COLO668 (cell line): ENCODE results near the gene LRP6.
"Not testable (repeated sequence)": the region's sequence is repeated elsewhere in the genome, so short reads cannot be mapped to it uniquely, and the experiment has no call there.

Source experiments
- DNase-seq: peaks from one replicate; lab custom pipeline; 2025; ENCODE audit not compliant: unreplicated experiment; lab: John Stamatoyannopoulos, UW

The LRP6 gene

DNA sequence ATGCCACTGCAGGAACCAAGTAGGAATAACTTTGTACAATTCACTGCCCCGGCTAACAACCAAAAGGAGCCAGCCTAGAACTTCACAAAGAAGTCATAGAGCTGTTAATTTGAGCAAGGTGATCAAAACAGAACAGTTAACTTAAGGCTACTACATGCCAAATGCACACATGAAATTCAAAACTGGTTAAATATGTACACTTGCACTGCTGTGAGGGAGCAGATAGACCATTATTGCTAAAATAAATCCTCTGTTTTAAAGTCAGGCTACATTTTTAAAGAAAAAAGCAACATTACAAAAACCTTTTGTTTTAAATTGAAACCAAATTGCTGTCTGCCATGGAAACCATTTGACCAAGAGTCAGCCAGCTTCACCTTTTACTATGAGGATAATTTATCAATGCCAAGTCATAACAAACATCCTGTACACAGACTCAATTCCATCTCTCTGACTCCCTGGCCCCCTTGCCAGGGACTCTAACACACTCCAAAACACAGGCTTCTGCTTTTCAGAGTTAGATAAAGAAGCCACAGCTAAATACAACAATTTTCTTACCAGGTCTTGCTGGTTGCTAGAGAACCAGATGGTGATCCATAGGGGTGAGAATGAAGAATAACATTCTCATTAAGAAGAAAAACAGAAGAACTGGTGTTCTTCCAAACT lies 84.0 kb downstream of the LRP6 start:
- peak; percentile 6 for DNase-seq

DNA sequence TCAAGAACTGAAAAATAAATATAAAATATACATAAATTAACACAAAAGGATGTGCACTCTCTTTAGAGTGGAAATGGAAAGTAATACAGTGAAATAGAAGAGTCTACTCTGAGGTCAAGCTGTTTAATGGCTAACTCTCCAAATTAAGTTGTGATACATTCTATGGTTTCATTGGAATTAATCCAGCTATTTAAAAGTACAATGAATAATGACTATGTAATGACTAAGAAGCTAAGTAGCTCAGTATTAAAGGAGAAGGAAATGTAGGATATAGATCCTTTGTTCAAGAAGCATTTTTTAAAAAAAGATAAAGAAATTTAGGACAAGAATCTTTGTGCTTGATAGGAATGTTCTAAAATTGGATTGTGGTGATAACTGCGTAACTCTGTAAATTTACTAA lies 85.3 kb downstream of the LRP6 start:
- no peak for DNase-seq

DNA sequence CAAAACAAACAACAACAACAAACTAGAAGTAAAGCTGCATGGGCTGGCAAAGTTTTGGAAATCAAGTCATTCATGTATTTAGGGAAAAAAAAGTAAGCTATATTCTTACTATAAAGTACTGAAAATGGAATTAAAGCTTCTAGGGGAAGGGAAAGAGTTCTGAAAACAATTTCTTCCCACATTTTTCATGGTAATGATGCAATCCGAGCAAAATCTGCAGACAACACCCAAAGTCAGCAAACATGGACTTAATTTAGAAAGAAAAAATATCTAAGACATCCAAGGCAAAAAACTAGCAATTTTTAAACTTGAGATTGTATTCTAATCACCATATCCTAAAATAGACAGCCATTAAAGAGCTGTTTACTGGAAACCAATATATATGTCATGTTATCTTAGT lies 86.3 kb downstream of the LRP6 start:
- no peak for DNase-seq

DNA sequence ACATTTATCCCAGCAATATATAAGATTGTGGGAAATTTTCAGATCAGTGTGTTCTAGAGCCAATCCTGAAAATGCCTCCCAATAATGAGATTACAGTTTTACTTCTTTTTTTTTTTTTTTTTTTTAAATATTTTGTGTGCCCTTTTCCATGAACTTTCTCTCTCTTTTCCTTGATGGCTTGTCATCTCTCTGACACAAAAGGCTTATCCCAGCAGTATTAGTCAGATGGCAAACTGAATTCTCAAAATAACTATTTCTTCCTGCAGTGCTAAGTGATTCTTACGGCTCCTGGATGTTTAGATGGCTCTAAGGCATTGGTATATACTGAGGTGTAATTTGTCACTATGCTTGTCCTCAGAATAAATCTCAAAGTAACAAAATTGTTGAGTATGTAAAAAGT lies 86.7 kb downstream of the LRP6 start:
- DNase-seq: no peak

DNA sequence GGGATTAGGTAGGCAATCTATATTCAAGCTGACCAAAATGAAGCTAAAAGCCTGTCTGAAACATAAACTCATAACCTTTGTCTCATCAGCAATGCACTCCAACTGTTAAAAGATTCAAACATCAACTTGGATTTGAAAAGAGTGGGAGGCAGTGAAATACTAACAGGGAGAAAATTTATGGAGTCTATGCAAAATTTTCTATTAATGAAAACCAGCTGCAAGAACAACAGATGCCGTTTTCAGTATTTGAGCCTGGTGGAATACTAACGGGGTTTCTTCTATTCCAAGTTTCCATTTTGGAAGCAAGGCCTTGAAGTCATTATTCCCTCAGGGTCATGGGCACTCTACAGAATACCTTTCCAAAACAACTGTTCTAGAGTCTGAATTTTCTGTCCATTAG lies 88.3 kb downstream of the LRP6 start:
- DNase-seq: no peak

DNA sequence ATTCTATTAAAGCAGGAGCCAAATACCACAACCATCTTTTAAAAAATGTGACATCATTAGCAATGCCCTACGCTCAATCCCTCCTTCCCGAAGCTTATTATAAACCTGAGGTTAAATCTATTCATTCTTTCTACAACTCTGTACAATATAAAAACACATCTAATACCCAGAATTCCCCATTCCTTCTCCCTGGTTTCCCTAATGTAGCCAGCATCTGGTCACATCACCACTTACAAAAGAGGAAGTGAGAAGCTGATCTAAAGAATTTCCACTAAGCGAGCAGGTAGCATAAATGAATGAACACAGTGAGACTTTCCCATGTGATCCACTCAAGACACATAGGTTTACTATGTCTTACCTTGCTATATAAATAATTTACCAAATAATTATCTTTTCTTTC lies 90.4 kb downstream of the LRP6 start:
- no peak for DNase-seq

DNA sequence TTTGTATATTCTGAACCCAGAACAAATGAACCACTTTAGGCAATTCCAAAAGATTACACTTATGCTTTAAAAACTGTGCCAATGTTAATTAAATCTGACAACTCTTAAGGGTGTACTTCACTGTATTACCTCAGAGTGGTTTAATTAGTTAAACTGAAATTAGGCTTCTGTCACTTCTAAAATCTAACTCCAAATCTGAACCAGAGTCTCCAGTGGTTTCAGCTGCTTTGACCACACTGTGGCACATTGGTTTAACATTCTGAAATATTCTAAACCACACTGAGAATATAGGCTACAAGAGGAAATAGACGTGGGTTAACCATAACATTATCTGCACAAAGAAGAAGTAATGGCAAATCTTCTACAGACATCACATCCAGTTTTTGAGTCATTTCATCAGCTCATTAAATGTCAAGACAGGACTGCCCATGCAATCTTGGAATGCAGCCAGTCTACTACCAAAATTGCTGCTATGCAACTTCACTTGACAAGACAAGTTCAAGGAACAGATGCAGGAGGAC lies 94.8 kb downstream of the LRP6 start:
- DNase-seq: no peak

DNA sequence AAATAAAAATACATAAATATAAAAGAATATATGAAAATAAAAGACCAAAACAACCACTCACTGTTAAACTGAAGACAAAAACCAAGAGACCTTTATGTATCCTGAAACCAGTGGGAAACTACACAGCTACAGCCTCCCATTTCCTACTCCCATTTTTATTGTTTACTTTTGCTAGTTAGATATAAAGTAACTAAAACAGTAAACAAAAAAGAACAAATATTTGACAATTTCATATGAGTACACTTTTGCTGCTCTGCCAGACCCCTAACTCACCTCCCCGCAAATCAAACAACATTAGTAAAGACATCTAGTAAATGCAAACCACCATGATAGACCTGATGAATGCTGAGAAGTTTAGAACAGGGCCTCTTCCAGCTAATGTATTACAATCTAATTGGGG lies 99.0 kb downstream of the LRP6 start:
- DNase-seq: no peak

DNA sequence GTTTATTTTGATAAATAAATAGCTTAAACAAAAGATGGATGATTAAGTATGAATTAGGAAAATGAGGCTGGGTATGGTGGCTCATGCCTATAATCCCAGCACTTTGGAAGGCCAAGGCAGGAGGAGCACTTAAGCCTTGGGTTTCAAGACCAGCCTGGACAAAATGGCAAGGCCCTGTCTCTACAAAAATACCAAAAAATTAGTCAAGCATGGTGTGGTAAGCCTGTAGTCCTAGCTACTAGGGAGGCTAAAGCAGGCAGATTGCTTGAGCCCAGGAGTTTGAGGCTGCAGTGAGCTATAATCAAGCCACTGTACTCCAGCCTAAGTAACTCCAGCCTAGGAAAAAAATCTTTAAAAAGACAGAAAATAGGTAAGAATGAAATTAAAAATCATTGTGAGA lies 100.1 kb downstream of the LRP6 start:
- no peak for DNase-seq

DNA sequence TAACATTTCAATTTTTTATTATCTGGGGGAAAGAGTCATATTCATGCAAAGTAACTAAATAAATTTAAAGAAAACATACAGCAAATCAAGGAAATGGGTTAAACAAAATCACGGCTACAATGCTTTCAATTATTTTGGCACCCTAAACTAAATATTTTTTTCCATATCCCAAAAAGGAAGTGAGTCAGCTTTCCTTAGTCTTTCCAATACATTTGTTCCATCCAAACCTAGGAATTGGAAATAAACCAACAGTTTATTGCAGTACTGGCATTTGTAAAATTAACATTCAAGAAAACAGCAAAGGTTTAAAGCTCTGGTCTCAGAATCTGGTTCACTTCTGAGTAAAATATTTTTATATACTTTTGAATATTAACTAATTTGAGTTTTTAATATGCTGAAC lies 106.9 kb downstream of the LRP6 start:
- no peak for DNase-seq

DNA sequence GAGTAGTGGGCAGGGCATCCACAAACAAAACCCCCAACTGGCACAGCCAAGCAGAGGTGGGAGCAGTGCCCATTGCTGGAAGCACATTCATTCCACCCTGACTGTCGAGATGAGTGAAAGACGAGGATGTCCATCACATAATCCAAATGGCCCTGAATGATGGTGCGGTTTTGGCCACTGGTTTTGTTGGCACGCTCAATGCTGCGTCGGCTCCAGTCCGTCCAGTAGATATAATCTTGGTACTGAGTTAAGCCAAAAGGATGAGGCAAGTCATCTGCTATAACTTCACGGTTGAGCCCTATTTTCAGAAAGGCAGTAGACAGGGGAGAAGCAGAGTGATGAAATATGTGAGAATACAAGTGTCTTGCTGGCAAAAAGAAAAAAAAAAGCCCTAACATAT lies 108.0 kb downstream of the LRP6 start:
- DNase-seq: no peak

DNA sequence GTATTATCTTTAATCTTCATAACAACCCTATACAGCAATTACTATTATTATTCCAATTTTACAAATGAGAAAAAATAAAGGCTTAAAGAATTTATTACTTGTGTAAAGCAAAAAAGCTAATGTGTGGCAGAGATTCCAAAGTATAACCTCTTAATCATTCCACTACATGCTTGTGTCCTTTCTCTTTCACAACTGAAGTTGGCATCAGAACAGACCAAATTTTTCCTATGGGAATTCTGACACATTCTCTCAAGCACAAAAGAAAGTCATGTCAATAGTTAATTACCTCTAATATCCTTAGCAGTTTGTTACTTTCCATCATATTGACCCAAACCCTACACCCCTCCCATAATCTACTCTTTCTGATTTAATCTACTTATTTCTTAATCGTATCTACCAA lies 109.4 kb downstream of the LRP6 start:
- no peak for DNase-seq

DNA sequence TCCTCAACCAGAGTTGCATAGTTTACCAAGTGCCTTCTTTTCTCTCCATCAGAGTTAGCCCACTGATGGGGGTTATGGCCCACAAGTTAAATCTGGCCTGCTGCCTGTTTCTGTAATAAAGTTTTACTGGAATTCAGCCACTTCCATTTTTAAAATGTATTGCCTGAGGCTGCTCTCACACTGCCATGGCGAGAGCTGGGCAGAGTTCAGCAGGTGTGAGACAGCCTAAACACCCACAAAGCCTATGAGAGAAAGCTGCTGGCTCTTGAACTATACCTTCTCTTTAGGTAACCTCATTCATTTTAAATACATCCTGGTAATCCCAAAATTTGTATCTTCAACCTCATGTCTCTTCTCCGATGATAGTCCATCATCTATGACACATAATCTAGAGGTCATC lies 110.0 kb downstream of the LRP6 start:
- peak; percentile 7 for DNase-seq

DNA sequence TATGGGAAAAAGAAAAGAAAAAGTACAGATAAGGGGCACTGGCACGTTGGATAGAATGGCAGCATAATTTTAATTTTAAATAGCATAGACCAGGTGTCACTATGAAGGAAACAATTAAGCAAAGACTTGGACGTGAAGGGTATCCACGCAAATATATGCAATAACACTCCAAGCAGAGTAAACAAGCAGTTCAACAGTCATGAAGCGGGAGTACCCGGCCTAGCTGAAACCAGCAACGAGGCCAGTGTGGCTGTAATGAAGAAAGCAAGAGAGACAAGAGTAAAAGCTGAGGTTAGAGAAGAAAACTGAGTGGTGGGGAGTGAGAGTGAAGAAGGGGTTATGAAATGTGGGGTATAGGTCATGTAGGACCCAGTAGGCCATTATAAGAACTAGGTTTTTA lies 110.7 kb downstream of the LRP6 start:
- peak; percentile 21 for DNase-seq

DNA sequence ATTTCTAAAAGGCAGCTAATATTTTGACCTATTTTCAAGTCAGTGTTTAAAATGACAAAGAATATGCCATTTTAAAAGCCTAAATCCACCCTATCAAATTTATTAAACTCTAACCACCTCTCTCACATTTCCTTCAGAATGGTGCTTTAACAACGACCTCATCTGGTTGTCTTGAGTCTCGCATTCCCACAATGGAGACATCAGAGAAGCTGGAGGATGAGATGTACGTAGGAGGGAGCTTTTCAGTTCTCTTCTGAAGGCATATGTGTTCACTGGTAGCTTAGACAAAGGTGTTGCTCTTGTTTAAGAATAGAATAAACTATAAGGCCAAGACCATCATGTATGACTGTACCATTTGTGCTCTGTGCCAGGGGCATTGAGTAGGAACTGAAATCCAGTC lies 113.2 kb downstream of the LRP6 start:
- no peak for DNase-seq

DNA sequence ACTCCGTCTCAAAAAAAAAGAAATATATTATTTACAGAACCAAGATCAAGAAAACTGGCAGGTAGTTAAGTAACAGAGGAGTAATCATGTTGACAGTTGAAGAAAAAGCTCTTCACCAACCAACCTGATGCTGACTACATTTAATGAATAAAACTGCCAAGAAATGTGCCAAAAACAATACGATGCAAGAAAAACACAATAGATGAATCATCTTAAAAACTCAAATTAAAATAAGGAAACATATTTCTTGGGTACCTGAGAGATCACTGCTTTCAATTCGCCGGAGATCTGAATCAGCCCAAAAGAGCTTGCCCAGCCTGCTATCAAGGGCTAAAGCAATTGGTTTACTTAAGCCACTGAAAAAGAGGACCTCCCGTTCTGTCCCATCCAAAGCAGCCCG lies 119.7 kb downstream of the LRP6 start:
- DNase-seq: no peak

DNA sequence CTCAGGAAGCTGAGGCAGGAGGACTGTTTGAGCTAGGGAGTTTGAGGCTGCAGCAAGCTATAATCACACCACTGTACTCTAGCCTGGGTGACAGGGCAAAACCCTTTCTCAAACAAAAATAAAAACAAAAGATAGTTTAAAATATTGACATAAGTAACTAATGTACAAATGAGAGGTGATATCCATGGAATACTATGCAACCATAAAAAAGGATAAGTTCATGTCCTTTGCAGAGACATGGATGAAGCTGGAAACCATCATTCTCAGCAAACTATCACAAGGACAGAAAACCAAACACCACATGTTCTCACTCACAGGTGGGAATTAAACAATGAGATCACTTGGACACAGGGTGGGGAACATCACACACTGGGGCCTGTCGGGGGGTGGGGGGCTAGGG lies 122.3 kb downstream of the LRP6 start:
- DNase-seq: not testable (repeated sequence)

DNA sequence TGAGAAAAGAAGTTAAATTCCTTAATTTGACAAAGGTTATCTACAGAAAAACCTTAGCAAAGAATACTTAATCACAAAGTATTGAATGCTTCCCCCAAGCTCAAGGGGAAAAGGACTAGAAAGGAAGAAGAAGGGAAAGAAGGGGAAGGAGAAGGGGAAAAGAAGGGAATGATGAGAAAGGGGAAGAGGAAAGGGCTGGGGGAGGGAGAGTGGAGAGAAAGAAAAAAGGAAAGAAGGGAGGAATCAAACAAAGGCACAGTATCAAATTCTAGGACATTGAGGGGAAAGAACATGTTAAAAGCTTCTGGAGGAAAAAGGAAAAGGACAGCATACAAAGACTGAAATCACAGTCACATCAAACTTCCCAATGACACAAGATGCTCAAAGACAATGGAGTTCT lies 125.8 kb downstream of the LRP6 start:
- no peak for DNase-seq

DNA sequence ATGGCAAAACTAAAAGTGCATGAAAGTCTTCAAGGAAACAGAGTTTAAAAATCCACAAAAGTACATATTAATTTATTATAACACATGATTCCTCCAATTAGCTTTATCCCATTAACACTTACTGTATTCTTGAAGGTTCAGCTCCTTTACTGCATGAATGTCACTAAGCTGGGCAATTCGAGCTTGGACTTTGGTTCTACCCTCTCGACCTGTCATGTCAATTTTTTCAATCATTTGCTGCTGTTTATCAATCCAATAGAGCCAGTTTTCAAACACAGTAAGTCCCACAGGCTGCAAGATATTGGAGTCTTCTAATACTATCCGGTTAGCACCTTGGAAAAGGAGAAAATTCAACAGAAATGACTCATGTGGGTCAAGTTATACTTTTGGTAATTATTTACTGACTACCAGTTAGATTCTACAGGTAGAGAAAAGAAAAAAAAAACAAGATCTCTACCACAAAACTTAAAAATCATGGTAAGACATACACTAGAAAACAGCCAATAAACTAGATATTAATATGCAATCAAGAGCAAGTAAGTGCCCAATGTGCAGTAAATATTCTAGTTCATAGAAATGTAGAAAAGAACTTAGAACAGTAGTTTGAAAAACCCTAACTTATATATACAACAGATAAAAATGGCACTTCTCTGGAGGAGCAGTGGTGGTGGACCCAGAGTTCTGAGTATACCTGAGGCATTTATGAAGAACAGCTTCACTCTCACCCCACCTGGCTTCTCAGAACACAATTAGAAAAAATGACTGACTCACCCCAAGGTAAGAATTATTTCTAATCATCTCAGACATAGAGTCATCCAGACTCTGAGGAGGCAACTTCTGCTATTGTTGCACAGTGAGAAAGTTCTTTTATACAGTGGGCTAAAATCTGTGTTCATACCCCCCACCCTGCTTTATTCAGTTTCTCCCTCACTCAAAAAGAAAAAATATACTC lies 128.4 kb downstream of the LRP6 start:
- DNase-seq: no peak

DNA sequence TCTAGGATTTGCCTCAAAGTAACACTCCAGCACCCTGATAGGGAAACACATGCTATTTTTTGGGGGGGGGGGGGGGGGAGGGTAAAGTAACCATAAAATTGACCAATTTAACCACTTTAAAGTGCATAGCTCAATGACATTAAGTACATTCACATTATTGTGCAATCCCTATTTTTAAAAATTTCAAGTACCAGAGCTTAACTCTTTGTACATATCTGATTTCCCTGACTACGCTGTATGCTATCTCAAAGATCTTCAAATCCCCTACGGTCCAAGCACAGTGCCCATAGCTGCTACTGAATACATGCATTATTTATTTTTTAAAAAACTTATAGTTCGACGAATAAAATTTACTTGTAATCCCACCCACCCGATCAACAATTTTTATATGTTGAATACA lies 133.1 kb downstream of the LRP6 start:
- DNase-seq: no peak

DNA sequence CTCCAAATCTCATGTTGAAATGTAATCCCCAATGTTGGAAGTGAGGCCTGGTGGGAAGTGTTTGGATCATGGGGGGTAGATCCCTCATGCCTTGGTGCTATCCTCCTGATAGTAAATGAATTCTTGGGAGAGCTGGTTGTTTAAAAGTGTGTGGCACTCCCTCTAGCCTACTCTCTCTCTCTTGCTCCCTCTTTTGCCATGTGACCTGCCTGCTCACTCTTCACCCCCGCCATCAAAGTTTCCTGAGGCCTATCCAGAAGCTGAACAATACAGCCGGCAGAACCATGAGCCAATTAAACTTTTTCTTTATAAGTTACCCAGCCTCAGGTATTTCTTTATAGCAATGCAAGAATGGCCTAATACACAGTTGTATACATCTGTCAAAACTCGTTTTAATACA lies 133.6 kb downstream of the LRP6 start:
- DNase-seq: no peak

DNA sequence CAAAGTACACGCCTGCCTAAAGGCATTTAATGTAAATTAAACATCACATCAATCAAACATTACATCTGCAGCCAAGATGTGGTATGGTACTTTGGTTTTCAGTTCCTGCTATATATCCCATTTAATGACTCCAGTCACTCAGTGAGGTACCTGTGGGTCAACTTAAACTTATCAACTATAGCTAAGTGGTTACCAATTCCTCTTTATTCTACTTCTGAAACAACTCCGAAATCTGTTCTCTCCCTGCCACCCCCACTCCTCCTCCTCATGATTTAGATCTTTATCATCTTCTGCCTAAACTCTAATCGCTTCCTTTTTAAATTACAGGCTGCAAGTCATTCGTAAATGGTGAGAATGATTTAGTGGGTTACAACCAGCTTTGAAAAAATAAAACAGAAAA lies 138.2 kb downstream of the LRP6 start:
- no peak for DNase-seq
